ES-I3 (cell line): ENCODE measurements around the gene CFAP251.

ENCODE experiments used
- H3K36me3 ChIP-seq: 2 replicates; pipeline ENCODE4 v1.6.1; 2013; ENCODE audit warnings: mild to moderate bottlenecking, low read length, control low read depth, moderate library complexity; ENCODE audit not compliant: insufficient read depth
- H3K4me1 ChIP-seq: 2 replicates; pipeline ENCODE4 v1.6.1; 2013; ENCODE audit warnings: mild to moderate bottlenecking, control low read depth, low read length; ENCODE audit not compliant: insufficient read depth
- H3K9ac ChIP-seq: 2 replicates; pipeline ENCODE4 v1.6.1; 2013; ENCODE audit warnings: low read depth, mild to moderate bottlenecking, low read length, moderate library complexity
- H3K9me3 ChIP-seq: 2 replicates; pipeline ENCODE4 v1.6.1; 2013; ENCODE audit warnings: mild to moderate bottlenecking, low read length, moderate library complexity; ENCODE audit not compliant: control insufficient read depth, insufficient read depth

CFAP251 gene

GRCh38 chr12:121966959-121967358 lies 48.6 kb downstream of the CFAP251 start:
- no peaks in the 10 kb centered on the region for H3K4me1 ChIP-seq
- no peak overlapping the region for H3K9ac ChIP-seq
- H3K9me3 ChIP-seq: no peaks in the 10 kb centered on the region
- H3K36me3 ChIP-seq: no peaks in the 10 kb centered on the region; the same call in 1 of the 2 replicates

- H3K36me3 ChIP-seq: no peaks in the 10 kb centered on the region
- 0 out of 2 replicates have a peak, but pooled peaks cover 4% of the 10 kb centered on the region for H3K9me3 ChIP-seq
- H3K9ac ChIP-seq: no peak overlapping the region
- H3K4me1 ChIP-seq: no peaks in the 10 kb centered on the region
Observed at GRCh38 chr12:121968876-121969275, 50.5 kb downstream of the CFAP251 start.

GRCh38 chr12:121969726-121970125 lies 51.3 kb downstream of the CFAP251 start:
- H3K9ac ChIP-seq: no peak overlapping the region
- no peaks in the 10 kb centered on the region for H3K4me1 ChIP-seq
- 0 out of 2 replicates have a peak, but pooled peaks cover 4% of the 10 kb centered on the region for H3K9me3 ChIP-seq
- no peaks in the 10 kb centered on the region for H3K36me3 ChIP-seq

GRCh38 chr12:121970581-121971300 lies 52.3 kb downstream of the CFAP251 start:
- no peak overlapping the region for H3K9ac ChIP-seq

GRCh38 chr12:121974026-121974985 lies 55.9 kb downstream of the CFAP251 start:
- Histone ChIP-seq H3K36me3 (no peaks in the 10 kb centered on the region), H3K9me3 (0 out of 2 replicates have a peak, but pooled peaks cover 4% of the 10 kb centered on the region), H3K4me1 (no peaks in the 10 kb centered on the region), H3K9ac (no peak overlapping the region)

More at GRCh38 chr12:121970581-121971300, 52.3 kb downstream of the CFAP251 start:
- H3K36me3 ChIP-seq: no peaks in the 10 kb centered on the region
- H3K9me3 ChIP-seq: 0 out of 2 replicates have a peak, but pooled peaks cover 4% of the 10 kb centered on the region
- H3K4me1 ChIP-seq: no peaks in the 10 kb centered on the region

GRCh38 chr12:121975021-121975420 lies 56.6 kb downstream of the CFAP251 start:
- Histone ChIP-seq H3K4me1 (peaks cover 1% of the 10 kb centered on the region; the same call in 1 of the 2 replicates), H3K9me3 (0 out of 2 replicates have a peak, but pooled peaks cover 4% of the 10 kb centered on the region), H3K9ac (no peak overlapping the region), H3K36me3 (no peaks in the 10 kb centered on the region)

- Histone ChIP-seq H3K9ac (no peak overlapping the region), H3K36me3 (no peaks in the 10 kb centered on the region), H3K4me1 (peaks cover 8% of the 10 kb centered on the region; the same call in 1 of the 2 replicates), H3K9me3 (0 out of 2 replicates have a peak, but pooled peaks cover 4% of the 10 kb centered on the region)
Observed at GRCh38 chr12:121976950-121977349, 58.6 kb downstream of the CFAP251 start.

- Histone ChIP-seq H3K9ac (no peak overlapping the region), H3K4me1 (peaks cover 8% of the 10 kb centered on the region; the same call in 1 of the 2 replicates), H3K36me3 (no peaks in the 10 kb centered on the region), H3K9me3 (no peaks in the 10 kb centered on the region)
Observed at GRCh38 chr12:121980191-121980891, 61.9 kb downstream of the CFAP251 start.

- Histone ChIP-seq H3K4me1 (peaks cover 8% of the 10 kb centered on the region; the same call in 1 of the 2 replicates), H3K9ac (no peak overlapping the region), H3K9me3 (no peaks in the 10 kb centered on the region), H3K36me3 (no peaks in the 10 kb centered on the region)
Observed at GRCh38 chr12:121980892-121981272, 62.5 kb downstream of the CFAP251 start.

GRCh38 chr12:121981456-121981855 lies 63.1 kb downstream of the CFAP251 start:
- H3K9ac ChIP-seq: no peak overlapping the region
- peaks cover 8% of the 10 kb centered on the region; the same call in 1 of the 2 replicates for H3K4me1 ChIP-seq
- H3K36me3 ChIP-seq: no peaks in the 10 kb centered on the region
- H3K9me3 ChIP-seq: no peaks in the 10 kb centered on the region

GRCh38 chr12:121982950-121983349 lies 64.6 kb downstream of the CFAP251 start:
- Histone ChIP-seq H3K4me1 (peaks cover 8% of the 10 kb centered on the region; the same call in 1 of the 2 replicates), H3K36me3 (no peaks in the 10 kb centered on the region), H3K9ac (no peak overlapping the region), H3K9me3 (no peaks in the 10 kb centered on the region)

- H3K9me3 ChIP-seq: no peaks in the 10 kb centered on the region
Observed at GRCh38 chr12:121983536-121984210, 65.3 kb downstream of the CFAP251 start.

GRCh38 chr12:121986489-121987245 lies 68.3 kb downstream of the CFAP251 start:
- no peak overlapping the region for H3K9ac ChIP-seq
- H3K9me3 ChIP-seq: no peaks in the 10 kb centered on the region
- H3K36me3 ChIP-seq: no peaks in the 10 kb centered on the region
- H3K4me1 ChIP-seq: no peaks in the 10 kb centered on the region

More at GRCh38 chr12:121983536-121984210, 65.3 kb downstream of the CFAP251 start:
- H3K9ac ChIP-seq: no peak overlapping the region
- H3K36me3 ChIP-seq: no peaks in the 10 kb centered on the region
- H3K4me1 ChIP-seq: peaks cover 8% of the 10 kb centered on the region; the same call in 1 of the 2 replicates
